Stimulated activated CD8-positive, alpha-beta memory T cell treated with anti-CD3 and anti-CD28 coated beads, Interleukin-15, amount 100 ng/mL, for 24 hours (primary cell): ENCODE measurements around the gene DAGLA.
A peak's percentile ranks its signal among the peaks of the same experiment; 100 is the strongest.

Experiments used
- DNase-seq: peaks from one replicate; pipeline ENCODE4 v3.0.0-alpha.2; 2020; ENCODE audit warnings: low read depth

The DAGLA gene

GRCh38 chr11:61690706-61691379, 10.7 kb downstream of the DAGLA start:
- DNase-seq, result no peak

GRCh38 chr11:61691380-61692156, 11.4 kb downstream of the DAGLA start:
- DNase-seq, result no peak

GRCh38 chr11:61693922-61694601, 13.9 kb downstream of the DAGLA start:
- DNase-seq, result no peak

GRCh38 chr11:61694602-61694939, 14.4 kb downstream of the DAGLA start:
- DNase-seq, result no peak

- no peak for DNase-seq
These were observed 14.9 kb downstream of the DAGLA start for GRCh38 chr11:61694946-61695706.

- DNase-seq, result peak; percentile 77
These were observed 15.7 kb downstream of the DAGLA start for GRCh38 chr11:61695917-61696316.

- DNase-seq, result no peak
These were observed 16.4 kb downstream of the DAGLA start for GRCh38 chr11:61696602-61697001.

GRCh38 chr11:61697078-61697502, 16.9 kb downstream of the DAGLA start:
- no peak for DNase-seq

- DNase-seq, result no peak
These were observed 17.6 kb downstream of the DAGLA start for GRCh38 chr11:61697764-61698163.

GRCh38 chr11:61698173-61698948, 18.2 kb downstream of the DAGLA start:
- DNase-seq, result no peak

- DNase-seq, result no peak
These were observed 19.6 kb downstream of the DAGLA start for GRCh38 chr11:61699737-61700160.

GRCh38 chr11:61700212-61700611, 20.0 kb downstream of the DAGLA start:
- no peak for DNase-seq

GRCh38 chr11:61700720-61701119, 20.5 kb downstream of the DAGLA start:
- DNase-seq, result no peak

- no peak for DNase-seq
These were observed 21.2 kb downstream of the DAGLA start for GRCh38 chr11:61701242-61701886.

GRCh38 chr11:61702701-61703312, 22.6 kb downstream of the DAGLA start:
- no peak for DNase-seq

GRCh38 chr11:61704838-61705237, 24.6 kb downstream of the DAGLA start:
- DNase-seq, result no peak

GRCh38 chr11:61706452-61707400, 26.5 kb downstream of the DAGLA start:
- DNase-seq, result no peak

- no peak for DNase-seq
These were observed 27.4 kb downstream of the DAGLA start for GRCh38 chr11:61707574-61707973.

- no peak for DNase-seq
These were observed 28.9 kb downstream of the DAGLA start for GRCh38 chr11:61709110-61709509.
